ENCODE results near the gene MUC20. TPM values are rescaled to one million over a fixed set of nuclear protein-coding genes. Genes with fewer than 3 reads are reported as not detected.

Gene MUC20
- total and polyA plus RNA-seq, 2 of the 8 experiments (the other 6 are each of a cell fraction or from before 2014, with no cell fraction given): 0.24 to 0.26 TPM

DNA sequence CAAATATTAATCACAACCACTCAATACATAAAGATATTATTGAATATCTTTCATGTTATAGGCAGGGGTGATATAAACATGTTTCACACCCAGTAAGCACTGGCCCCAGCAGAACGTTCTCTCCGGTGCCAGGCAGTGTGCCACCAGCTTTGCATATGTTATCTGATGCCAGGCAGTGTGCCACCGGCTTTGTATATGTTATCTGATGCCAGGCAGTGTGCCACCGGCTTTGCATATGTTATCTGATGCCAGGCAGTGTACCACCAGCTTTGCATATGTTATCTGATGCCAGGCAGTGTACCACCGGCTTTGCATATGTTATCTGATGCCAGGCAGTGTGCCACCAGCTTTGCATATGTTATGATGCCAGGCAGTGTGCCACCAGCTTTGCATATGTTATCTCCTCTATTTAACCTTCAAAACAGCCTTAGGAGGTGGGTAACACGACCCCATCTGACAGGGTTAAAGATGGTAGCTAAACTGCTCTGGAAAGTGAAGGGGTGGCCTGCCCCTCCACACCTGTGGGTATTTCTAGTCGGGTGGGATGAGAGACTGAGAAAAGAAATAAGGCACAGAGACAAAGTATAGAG, 6.9 kb downstream of the MUC20 start:
- no peak overlapping the region for H2BK120ac ChIP-seq (replicated peaks; ENCODE audit: low read depth, low read length)
- H3K4me3 ChIP-seq (ENCODE audit: extremely low read depth in 1 of 4, insufficient read depth in 2 of 4, low read depth in 3 of 4, low read length in 4 of 4): no peak overlapping the region
- H3K9me3 ChIP-seq (ENCODE audit: insufficient read depth in 2 of 2, low read depth in 1 of 2, low read length in 1 of 2): no peaks in the 10 kb centered on the region
- FAIRE-seq: no peak
- H2BK15ac ChIP-seq (ENCODE audit: low read length): no peak overlapping the region
- H3K4me1 ChIP-seq (replicated peaks in 1 of 4; ENCODE audit: control insufficient read depth in 3 of 4, insufficient read depth in 4 of 4, low read length in 3 of 4): no peaks in the 10 kb centered on the region
- H3K4ac ChIP-seq (replicated peaks; ENCODE audit: insufficient read length, low read depth, low read length): no peak overlapping the region
- no peak overlapping the region for H3K18ac ChIP-seq (ENCODE audit: extremely low read depth, low read length)
- H3K27me3 ChIP-seq (replicated peaks in 1 of 4; ENCODE audit: control insufficient read depth in 3 of 4, extremely low read depth in 1 of 4, insufficient read depth in 3 of 4, low read length in 3 of 4): no peaks in the 10 kb centered on the region
- no peaks in the 10 kb centered on the region for H3K36me3 ChIP-seq (ENCODE audit: control insufficient read depth in 2 of 4, insufficient read depth in 4 of 4, low read length in 3 of 4)
- H2BK12ac ChIP-seq (ENCODE audit: low read depth, low read length): no peak overlapping the region
- no peak overlapping the region for H2AFZ ChIP-seq (ENCODE audit: low read length)
- H4K8ac ChIP-seq (ENCODE audit: extremely low read depth, insufficient read depth, low read length): no peak overlapping the region
- no peaks in the 10 kb centered on the region for H4K20me1 ChIP-seq (replicated peaks in 1 of 2; ENCODE audit: control insufficient read depth in 1 of 2, insufficient read depth in 2 of 2, low read length in 2 of 2)
- no peak overlapping the region for H3K9ac ChIP-seq (replicated peaks in 1 of 4; ENCODE audit: extremely low read depth in 1 of 4, low read depth in 3 of 4, low read length in 3 of 4)
- no peak for DNase-seq (ENCODE audit: low read depth in 1 of 2, low spot score in 2 of 2)
- no peak overlapping the region for H2AK5ac ChIP-seq (ENCODE audit: low read depth, low read length)
- no peak overlapping the region for H4K91ac ChIP-seq (replicated peaks; ENCODE audit: insufficient read length, low read length)
- H3K23ac ChIP-seq (ENCODE audit: insufficient read length): no peak overlapping the region
- H3K23me2 ChIP-seq (ENCODE audit: low read depth, low read length): no peaks in the 10 kb centered on the region
- no peak overlapping the region for H4K5ac ChIP-seq (ENCODE audit: insufficient read length, low read depth, low read length)
- no peak overlapping the region for H2BK5ac ChIP-seq (ENCODE audit: low read depth, low read length)
- no peak overlapping the region for H3K4me2 ChIP-seq (ENCODE audit: insufficient read depth in 1 of 2, low read depth in 2 of 2, low read length in 2 of 2)
- no peak overlapping the region for H2BK20ac ChIP-seq (ENCODE audit: low read length)
- 66% methylated on average over 7 of the region's 7 CpGs; no CpG with 5 or more reads in 1 of the 2 experiments for WGBS, 2 experiments (ENCODE audit: extremely low coverage in 1 of 2, insufficient coverage in 1 of 2, insufficient read length in 1 of 2, insufficient replicate concordance in 2 of 2, low coverage in 1 of 2, low lambda C conversion rate in 2 of 2, missing lambda C conversion rate in 1 of 2)
- H3K79me2 ChIP-seq (ENCODE audit: control insufficient read depth in 1 of 2, insufficient read depth in 2 of 2, low read length in 2 of 2): no peaks in the 10 kb centered on the region
- no peak overlapping the region for H3K56ac ChIP-seq (replicated peaks; ENCODE audit: insufficient read length, low read depth, low read length)
- CTCF ChIA-PET (ENCODE audit: partially characterized antibody): interaction anchor here (0.7 to 2.7 kb wide), 7 partner anchors 10 to 132 kb away, joined by 3 to 10 read pairs (median 5); no protein-coding TSS in a partner anchor
- H3K27ac ChIP-seq (ENCODE audit: low read depth, low read length): no peak overlapping the region
- H3K79me1 ChIP-seq (ENCODE audit: low read depth, low read length): no peaks in the 10 kb centered on the region
- POLR2A ChIA-PET (ENCODE audit: partially characterized antibody): interaction anchor here (0.7 to 1.4 kb wide), 2 partner anchors 11 to 20 kb away, joined by 3 to 5 read pairs; no protein-coding TSS in a partner anchor
- H3K14ac ChIP-seq (ENCODE audit: insufficient read length): no peak overlapping the region
- TF ChIP-seq CEBPB (IDR thresholded peaks at IDR 0.05; ENCODE audit: low read depth, low read length): no peak
- no peak for TF ChIP-seq TEAD4 (IDR thresholded peaks at IDR 0.05; ENCODE audit: low read depth, low read length)
- TF ChIP-seq, protein P1, sequence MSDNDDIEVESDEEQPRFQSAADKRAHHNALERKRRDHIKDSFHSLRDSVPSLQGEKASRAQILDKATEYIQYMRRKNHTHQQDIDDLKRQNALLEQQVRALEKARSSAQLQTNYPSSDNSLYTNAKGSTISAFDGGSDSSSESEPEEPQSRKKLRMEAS (IDR thresholded peaks at IDR 0.05): no peak
- TF ChIP-seq RBBP5 (IDR thresholded peaks at IDR 0.05; ENCODE audit: borderline replicate concordance, low read depth, low read length): no peak
- no peak for TF ChIP-seq TBP (IDR thresholded peaks at IDR 0.05; ENCODE audit: low read depth, low read length)
- no peak for TF ChIP-seq SP4 (IDR thresholded peaks at IDR 0.05; ENCODE audit: low read length)
- no peak for TF ChIP-seq KDM4A (IDR thresholded peaks at IDR 0.05; ENCODE audit: low read depth, low read length, severe bottlenecking)
- TF ChIP-seq, protein P2, sequence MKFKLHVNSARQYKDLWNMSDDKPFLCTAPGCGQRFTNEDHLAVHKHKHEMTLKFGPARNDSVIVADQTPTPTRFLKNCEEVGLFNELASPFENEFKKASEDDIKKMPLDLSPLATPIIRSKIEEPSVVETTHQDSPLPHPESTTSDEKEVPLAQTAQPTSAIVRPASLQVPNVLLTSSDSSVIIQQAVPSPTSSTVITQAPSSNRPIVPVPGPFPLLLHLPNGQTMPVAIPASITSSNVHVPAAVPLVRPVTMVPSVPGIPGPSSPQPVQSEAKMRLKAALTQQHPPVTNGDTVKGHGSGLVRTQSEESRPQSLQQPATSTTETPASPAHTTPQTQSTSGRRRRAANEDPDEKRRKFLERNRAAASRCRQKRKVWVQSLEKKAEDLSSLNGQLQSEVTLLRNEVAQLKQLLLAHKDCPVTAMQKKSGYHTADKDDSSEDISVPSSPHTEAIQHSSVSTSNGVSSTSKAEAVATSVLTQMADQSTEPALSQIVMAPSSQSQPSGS (IDR thresholded peaks at IDR 0.05; ENCODE audit: low read length): no peak
- no peak for TF ChIP-seq RXRA (IDR thresholded peaks at IDR 0.05; ENCODE audit: insufficient read depth, low read depth, low read length)
- no peak for TF ChIP-seq BCL11A (IDR thresholded peaks at IDR 0.05; ENCODE audit: low read depth in 2 of 2, low read length in 2 of 2)
- TF ChIP-seq CHD1 (IDR thresholded peaks at IDR 0.05; ENCODE audit: low read depth, low read length): no peak

All from H1 (cell line).